HL-60/S4 (cell line): ENCODE data around the gene CSTPP1.

Experiments
- in situ Hi-C: fragments of 300-500 bp; cut with MboI; formaldehyde crosslinking; loops from 2 replicates; pipeline ENCODE4 v1.14.3; 2022; ENCODE audit warnings: low sequenced_read_pairs

CSTPP1 gene

DNA sequence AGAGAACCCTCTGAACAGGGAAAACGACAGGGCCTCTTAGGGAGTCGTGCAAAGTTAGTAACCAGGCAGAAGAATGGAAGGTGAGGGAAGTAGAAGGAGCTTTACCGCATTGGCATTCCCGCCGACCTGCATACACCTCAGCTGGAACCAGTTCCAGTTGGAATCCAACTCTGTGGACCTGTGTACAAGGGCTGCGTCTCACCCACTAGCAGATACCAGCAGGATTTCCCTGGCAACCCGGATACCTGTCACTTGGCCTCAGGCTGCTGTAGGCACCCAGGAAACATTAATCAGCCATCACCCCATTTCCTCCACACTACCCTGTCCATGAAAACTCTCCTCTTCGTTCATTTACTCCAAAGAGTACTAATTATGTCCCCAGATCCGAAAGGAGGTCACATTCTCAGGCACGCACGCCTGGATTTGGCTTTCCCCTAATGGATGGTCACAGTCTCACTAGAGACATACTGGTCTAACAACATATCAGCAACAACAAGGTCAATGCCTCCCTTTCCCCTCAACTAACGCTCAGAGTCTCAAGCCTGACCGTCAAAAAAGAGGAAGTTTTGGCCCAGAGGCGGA is 239.3 kb downstream of the CSTPP1 start:
- in situ Hi-C loops: no loop called here

GRCh38 chr11:47176328-47177228 is 240.0 kb downstream of the CSTPP1 start, which contains the start of gene ARFGAP2:
ARFGAP2 (minus strand) TSS chr11:47176879; CDS start chr11:47176853, 26 bp downstream.
- in situ Hi-C loops: no loop called here

- in situ Hi-C loops: no loop called here
These were observed 240.8 kb downstream of the CSTPP1 start for GRCh38 chr11:47177229-47177845.

- in situ Hi-C loops: no loop called here
These were observed 241.3 kb downstream of the CSTPP1 start for GRCh38 chr11:47177846-47178245.

GRCh38 chr11:47178316-47178715 is 241.8 kb downstream of the CSTPP1 start:
- in situ Hi-C loops: no loop called here

DNA sequence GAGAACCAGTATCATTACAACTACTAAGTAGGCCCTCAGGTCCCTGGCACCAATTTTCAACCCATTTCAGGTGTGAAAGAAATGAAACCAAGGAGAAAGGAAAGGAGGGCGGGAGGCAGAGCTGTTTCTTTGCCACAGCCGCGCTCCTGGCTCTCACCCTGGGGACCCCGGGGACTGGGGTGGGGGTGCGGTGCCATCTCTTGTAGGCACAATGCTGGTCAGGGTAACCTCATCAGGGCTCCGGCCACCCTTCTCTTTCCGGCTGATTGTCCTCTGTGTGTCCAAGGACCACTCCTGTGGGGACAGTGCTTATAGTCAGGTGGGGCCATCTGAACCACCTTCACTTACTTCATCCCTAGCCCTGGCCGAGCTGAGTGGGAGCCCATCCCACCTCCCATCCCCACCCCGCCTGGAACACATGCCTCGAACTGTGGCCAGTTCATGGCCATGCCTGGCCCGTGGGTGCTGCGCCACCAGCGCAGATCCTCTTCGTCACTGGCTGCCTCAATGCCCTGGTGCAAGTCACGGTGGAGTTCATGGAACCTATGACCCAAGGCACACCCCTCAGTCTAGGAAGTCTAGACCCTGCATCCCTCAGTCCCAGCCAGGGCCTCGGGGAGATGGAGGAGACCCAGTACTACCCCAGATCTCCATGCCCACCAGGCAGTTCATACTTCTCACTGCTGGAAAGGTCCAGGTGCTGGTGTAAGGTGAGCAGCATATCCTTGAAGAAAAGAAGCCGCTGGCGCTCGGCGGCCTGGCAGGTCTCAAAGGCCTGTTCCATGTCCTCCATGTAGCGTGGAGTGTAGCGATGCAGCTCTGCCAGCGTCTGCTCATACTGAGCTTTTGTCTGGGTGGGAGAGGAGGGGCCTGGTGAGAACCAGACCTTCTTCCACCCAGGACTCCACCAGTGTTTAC is 242.4 kb downstream of the CSTPP1 start:
- in situ Hi-C loops: no loop called here

DNA sequence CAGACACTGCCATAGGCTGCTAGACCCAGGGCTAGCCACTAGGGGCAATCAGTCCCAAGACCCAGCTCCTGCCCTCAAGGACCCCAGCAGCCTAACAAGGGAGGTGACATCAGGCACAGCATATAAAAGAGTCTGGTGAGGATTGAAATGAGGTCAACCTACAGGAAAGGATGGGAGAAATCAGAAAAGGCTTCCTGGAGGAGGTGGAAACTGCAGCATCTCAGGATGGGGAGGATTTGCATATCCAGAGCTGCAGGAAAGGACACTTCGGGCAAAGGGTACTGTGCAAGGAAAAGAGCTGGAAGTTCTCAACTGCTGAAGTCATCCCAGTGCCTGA is 243.1 kb downstream of the CSTPP1 start:
- in situ Hi-C loops: no loop called here

DNA sequence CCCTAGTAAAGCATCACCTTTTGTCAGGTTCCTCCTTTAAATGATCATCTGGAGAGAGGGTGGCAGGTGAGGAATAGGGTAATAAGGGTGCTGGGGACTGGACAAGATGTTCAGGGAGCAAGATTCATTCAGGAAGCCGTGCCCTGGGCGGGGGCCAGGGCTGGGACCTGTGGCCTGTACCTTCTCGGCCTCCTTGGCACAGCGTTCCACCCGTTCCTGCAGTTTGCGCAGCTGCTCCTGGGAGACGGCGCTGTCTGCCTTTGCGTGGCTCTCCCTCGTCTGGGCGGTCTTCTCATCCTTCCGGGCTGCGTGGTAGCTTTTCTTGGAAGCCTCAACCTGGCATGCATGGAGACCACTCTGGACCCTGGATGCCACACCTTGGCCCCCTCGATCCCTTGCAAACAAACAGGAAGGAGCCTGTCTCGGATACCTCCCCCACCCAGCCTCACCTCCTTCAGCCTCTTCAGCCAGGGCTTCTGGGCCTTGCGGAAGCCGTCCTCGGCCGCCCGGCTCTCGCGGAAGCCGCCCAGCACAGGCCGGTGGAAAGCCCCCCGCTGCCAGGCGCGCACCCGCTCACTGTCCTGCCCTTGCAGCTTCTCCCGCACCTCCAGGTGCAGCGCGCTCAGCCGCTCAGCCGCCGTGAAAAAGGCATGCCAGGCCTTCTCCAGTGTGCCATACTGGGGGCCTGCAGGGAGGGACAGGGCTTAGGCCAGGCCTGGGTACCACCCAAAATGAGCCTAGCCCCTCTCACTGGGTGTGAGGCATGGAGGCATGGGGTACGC is 243.6 kb downstream of the CSTPP1 start:
- in situ Hi-C loops: no loop called here

DNA sequence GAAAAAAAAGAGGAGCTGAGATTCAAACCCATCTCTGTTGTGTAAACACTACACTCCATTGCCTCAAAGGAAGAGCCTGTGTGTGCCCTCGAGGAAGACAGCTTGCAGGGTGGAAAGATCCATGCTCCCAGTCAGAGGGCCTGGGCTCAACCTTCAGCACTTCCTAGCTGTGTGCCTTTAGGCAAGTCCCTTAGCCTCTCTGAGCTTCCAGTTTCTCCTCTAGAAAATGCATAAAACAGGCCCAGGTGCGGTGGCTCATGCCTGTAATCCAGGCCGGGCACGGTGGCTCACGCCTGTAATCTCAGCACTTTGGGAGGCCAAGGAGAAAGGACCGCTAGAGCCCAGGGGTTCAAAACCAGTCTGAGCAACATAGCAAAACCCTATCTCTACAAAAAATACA is 244.7 kb downstream of the CSTPP1 start:
- in situ Hi-C loops: no loop called here

DNA sequence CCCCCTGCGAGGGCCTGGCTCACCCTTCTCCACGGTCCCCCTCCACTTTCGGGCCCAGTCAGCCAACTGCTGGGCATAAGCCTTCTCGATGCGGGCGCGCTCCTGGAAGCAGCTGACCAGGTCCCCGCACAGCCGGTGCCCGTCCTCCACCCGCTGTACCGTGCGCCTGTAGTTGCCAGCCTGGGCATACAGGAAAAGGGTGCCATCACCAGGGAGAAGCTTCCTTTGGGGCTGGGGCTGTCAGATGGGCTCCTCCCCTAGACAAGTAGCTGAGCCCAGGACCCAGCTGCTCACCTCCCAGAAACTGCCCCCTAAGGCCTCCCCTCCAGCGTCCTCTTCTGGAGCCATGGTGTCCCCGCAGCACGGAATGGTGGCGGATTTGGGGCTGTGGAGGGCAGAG is 245.8 kb downstream of the CSTPP1 start:
- in situ Hi-C loops: no loop called here

GRCh38 chr11:47183031-47183856 is 246.7 kb downstream of the CSTPP1 start:
- in situ Hi-C loops: no loop called here

- in situ Hi-C loops: no loop called here
These were observed 247.4 kb downstream of the CSTPP1 start for GRCh38 chr11:47183969-47184368.

GRCh38 chr11:47184711-47185304 is 248.2 kb downstream of the CSTPP1 start:
- in situ Hi-C loops: no loop called here

DNA sequence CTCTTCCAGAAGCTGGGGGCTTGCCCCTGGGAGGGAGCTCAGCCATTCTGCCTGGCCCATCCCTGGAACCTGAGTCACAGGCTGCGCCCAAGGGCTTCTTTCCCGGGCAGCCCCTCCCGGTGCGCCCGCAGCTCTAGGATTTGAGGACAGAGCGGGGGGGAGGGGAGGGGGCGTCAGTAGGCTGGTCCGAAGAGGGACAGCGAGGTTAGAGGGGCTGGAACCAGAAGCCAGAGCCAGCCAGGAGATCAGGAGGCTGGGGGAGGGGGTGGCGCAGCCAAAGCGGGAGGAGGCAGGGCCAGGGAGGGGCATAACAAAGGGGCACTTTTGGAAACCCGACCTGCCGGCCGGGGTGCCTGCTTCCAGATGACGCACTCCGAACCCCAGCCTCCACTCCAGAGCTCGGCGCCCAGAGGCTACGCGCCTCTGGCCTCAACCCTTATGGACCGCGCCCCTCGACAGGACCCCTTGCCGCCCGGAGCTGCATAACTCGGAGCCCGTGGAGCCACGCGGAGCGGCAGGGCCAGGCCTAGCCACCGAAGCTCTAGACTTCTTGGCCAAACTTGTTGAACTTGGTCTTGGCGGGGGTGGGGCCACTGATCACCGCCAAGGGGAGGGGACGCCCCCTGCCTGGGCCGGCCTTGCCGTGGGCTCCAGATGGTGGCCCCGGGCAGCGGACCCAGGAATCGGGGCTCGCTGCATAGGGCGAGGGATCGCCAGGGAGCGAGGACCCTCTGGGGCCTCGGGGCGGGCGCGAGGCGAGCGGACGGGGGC is 248.9 kb downstream of the CSTPP1 start:
- in situ Hi-C loops: no loop called here

DNA sequence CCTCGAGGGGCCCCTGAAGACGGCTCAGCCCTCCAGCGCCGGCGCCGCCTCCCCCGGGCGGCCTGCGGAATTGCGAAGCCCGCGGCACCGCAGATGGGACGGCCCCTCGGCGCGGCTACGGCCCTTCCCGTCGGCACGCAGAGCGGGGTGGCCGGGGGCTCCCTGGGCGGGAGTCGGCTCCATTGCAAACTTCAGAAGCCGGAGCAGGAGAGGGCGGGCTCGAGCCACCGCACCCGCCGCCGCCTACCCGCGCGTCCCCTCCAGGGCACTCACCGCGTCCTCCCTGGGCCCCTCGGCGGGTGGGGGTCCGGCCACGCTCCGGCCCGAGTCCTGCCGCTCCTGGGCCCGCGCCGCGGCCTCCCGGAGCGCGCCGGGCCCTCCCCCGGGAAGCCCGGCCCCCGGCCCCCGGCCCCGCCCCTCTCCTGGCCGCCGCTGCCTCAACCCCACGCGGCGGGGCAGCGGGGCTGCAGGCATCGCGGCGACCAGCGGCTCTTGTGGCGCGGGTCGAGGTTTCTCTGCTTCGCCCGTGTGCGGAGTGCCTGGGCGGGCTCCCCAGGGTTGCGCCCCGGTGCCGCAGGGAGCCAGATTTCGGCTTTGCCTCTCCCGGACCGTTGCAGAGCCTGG is 249.6 kb downstream of the CSTPP1 start, which contains the start of gene PACSIN3:
Gene PACSIN3, minus strand, starts transcription at position 359 of the 624 bp plus-strand sequence. CDS start 3,707 bp downstream, outside the sequence.
- in situ Hi-C loops: no loop called here

DNA sequence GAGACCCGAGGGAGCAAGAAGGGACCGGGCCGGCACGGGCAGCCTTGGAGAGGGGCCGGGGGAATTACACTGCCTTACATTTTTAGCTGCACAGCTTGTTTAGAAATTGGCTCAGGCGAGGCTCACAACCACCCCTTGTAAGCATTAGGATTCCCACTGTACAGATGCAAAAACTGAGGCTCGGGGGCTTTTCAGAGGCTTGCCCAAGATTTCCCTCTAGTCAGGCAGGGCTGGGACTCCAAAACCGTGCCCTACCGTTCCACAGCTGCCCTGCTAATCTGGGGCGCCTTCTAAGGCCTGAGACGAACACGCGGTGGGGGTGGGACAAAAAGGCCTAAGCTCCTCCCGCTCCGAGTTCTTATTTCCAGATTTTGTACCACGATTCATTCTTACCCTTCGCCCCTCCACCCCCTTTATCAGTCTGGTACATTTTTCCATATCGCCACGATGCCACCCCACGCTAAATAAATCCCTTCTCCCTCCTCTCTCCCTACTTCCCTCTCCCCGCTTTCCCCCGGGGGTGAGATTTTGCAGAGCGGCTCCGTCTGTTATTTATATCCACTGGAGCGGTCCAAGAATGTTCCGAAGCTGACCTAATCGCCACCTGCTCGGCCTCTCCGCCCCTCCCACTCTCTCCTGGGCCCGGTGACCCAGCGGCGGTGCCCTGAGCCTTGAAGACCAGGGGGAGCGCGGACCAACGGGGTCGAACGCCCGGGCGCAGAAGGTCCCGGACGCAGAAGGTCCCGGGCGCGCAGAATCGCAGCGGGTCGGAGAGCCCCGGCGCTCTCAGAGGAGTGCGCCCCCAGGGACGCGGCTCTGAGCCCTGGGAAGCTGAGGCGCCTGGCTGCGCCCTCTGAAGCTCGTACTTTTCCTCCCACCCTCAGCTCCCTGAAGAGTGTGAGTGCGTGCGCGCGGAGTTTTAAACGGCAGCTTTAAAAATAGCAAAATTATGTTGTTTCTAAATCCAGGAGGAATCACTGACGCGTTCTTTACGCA is 250.4 kb downstream of the CSTPP1 start:
- in situ Hi-C loops: no loop called here
